Measurements from ENCODE around the gene SPIRE2.
A peak's percentile ranks its signal among the peaks of the same experiment; 100 is the strongest.
"Not testable (repeated sequence)": the region's sequence is repeated elsewhere in the genome, so short reads cannot be mapped to it uniquely, and the experiment has no call there.

Gene SPIRE2

DNA sequence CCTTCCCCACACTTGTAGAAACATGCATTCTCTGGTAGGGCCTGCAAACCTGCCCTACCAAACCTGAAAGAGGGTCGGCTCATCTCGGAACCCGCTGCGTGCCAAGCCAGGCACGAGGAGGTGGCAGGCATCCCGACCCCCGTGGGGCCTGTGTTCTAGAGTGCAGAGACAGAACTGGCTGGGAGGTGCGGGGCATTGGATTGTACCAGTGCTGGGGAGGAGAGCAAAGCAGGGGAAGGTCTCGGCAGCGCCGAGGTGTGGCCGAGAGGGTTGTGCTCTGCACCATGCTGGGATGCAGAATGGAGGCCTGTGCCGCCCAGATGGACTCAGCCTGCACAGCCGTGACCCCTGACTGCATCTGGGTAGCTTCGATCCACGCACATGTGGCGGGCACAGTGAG lies 72.6 kb downstream of the SPIRE2 start:
- no peak for DNase-seq

GRCh38 chr16:89902980-89903379 lies 74.7 kb downstream of the SPIRE2 start:
- no peak for DNase-seq

DNA sequence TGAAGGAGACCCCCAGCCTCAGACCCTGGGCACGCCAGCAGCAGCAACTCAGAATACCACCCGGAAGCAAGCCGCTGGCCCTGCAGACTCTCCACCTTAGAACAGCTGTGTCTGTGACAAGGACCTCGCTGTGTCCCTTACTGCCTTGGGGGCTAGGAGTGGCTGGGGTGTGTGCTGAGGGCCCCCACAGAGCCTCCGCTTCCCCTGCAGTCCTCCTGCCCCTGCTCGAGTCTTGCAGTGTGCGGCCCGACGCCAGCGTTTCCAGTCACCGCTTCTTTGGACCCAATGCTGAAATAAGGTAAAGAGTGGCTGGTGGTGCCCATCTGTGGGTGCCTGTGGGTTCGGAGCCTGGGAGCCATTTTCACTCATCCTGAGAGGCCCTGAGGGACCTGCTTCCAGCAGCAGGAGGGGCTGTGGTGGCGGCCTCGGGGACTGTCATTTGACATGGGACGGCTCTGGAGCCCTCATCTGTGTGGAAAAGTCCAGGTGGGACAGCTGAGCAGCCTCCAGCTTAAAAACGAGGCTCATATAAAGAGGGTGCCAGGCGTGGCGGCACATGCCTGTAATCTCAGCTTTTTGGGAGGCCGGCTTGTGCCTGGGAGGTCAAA lies 75.7 kb downstream of the SPIRE2 start:
- DNase-seq, result no peak

DNA sequence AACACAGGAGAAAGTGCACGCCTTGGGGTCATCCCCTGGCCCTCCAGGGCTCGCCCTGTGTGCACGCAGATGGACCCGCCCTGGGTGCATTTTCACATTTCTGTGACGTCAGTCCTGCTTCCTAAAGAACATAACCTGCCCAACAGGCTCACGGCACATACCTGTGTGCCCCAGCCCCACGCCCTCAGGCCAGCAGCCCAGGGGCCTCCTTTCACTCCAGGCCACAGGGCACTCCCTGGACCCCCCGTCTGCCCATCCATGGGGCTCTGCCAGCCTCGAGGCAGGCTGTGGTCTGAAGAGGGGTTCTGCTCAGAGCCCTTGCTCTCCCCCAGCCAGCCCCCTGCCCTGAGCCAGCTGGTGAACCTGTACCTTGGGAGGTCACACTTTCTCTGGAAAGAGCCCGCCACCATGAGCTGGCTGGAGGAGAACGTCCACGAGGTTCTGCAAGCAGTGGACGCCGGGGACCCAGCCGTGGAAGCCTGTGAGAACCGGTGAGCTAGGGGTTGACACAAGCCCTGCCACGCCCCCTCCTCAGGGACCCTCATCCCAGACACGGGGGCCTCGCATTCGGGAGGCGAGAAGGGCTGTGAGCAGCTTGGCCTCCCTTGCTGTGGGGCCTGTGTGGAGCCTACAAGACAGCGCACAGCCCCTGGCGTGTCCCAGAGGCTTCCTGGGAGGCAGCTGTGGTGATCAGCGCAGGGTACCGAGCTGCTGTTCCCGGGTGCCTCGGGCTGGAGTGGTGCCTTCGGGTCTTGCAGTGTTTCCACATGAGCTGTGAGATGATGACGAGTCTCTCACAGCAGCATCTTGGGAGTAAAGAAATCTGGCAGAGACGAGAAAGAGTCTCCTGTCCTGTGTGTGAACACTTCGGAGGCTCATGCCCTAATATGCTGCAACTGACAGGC lies 76.6 kb downstream of the SPIRE2 start:
- no peak for DNase-seq

GRCh38 chr16:89905511-89906139 lies 77.3 kb downstream of the SPIRE2 start:
- no peak for DNase-seq

DNA sequence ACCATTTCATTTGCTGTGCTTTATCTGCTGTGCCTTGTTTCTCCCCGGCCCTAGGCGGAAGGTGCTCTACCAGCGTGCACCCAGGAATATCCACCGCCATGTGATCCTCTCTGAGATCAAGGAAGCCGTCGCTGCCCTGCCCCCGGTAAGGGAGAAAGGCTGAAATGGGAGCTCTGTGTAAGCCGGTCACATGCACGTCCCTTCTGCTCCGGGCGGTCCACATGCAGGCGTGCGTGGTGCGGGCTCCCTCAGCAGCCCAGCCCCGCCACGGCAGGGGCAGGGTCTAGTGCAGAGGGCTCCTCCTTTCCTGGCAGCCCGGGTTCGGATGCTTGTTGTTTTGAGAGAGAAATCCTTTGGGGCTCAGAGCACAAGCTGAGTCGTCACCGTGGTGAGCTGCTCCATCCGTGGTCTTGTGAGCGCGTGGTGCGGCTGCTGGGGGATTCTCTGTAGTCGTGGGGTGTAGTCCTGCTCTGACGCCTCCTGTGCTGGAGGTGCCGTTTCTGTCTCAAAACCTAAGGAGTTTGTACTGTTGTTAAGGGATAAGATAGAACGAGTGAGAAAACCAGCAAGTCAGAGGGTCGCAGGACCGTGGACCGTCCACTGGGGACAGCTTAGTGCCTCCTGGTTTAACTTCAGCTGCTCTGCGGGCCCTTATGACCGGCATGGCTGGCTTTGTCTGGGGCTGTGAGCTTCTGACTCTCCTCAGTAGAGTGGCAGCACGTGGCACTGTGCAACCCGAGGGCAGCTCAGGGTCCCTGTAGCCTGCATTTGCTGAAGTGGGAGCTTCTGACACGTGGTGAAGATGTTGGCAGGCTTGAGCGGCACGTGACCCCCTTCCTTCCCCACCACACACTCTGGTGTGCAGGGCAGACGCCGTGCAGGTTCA lies 78.1 kb downstream of the SPIRE2 start:
- DNase-seq, result no peak

- DNase-seq, result no peak
Measured at GRCh38 chr16:89907055-89907814, 79.0 kb downstream of the SPIRE2 start.

- DNase-seq, result no peak
Measured at GRCh38 chr16:89908236-89908635, 80.0 kb downstream of the SPIRE2 start.

GRCh38 chr16:89909777-89910716 lies 81.8 kb downstream of the SPIRE2 start:
- peak; percentile 72 for DNase-seq

DNA sequence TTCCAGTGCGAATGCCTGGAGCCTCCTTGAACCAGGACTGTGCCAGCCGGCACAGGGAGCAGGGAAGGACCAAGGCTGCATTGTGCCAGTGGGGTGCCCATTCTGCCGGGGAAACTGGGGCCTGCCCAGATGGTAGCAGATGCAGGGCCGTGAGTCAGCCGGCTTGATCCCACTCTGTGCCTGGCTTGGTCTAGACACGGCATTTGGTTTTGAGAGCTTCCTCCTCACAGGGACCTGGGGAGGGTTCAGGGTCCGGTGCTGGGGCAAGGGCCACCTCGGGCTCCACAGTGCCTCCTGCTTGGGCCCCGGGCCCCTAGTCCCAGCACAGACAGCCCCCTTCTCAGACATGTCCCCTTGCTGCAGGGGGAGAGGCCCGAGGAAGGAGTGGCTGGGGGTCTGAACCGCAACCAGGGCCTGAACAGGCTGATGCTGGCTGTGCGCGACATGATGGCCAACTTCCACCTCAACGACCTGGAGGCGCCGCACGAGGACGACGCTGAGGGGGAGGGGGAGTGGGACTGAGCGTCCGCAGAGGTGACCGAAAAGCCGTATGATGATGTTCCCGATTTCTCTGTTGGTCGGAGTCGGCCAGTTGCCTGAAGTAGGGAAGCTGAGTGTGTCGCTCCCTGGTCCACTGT lies 82.6 kb downstream of the SPIRE2 start:
- DNase-seq, result no peak

DNA sequence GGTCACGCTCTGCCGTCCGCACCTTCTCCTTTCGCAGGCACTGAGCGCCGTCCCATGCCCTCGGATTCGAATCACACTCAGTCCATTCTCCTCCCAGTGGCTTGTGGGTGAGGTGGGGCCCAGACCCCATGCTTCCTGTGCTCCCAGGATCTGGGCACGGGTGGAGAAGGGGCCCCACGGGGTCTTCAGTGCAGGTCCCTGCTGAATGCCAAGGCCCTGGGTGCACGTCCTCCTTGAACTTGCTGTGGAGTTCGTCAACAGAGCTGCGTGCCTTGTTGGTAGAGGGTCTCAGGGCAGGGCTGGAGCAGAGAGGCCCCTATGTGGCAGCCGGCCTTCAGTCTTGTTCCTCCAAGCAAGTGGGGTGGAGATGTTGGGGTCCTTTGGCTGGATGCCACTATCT lies 83.1 kb downstream of the SPIRE2 start:
- no peak for DNase-seq

GRCh38 chr16:89912143-89912542 lies 83.9 kb downstream of the SPIRE2 start:
- no peak for DNase-seq

- DNase-seq, result no peak
Measured at GRCh38 chr16:89912627-89913026, 84.4 kb downstream of the SPIRE2 start.

- no peak for DNase-seq
Measured at GRCh38 chr16:89913408-89914387, 85.4 kb downstream of the SPIRE2 start.

DNA sequence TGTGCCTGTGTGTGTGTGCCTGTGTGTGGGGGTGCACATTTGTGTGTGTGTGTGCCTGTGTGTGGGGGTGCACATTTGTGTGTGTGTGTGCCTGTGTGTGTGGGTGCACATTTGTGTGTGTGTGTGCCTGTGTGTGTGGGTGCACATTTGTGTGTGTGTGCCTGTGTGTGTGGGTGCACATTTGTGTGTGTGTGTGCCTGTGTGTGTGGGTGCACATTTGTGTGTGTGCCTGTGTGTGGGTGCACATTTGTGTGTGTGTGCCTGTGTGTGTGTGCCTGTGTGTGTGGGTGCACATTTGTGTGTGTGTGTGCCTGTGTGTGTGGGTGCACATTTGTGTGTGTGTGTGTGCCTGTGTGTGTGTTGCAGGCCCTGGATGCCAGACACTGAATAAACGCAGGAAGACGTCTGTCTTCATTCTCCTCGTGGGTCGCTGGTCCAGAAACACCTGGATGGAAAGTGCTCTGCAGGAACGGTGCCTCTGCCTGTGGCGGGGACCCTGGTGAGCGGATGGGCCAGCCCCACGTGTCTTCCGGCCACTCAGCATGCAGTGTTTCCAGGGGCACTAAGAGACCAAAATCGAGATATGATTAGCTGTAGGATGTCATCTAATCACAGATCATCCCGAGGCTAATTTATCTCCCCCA lies 86.5 kb downstream of the SPIRE2 start:
- not testable (repeated sequence) for DNase-seq

DNA sequence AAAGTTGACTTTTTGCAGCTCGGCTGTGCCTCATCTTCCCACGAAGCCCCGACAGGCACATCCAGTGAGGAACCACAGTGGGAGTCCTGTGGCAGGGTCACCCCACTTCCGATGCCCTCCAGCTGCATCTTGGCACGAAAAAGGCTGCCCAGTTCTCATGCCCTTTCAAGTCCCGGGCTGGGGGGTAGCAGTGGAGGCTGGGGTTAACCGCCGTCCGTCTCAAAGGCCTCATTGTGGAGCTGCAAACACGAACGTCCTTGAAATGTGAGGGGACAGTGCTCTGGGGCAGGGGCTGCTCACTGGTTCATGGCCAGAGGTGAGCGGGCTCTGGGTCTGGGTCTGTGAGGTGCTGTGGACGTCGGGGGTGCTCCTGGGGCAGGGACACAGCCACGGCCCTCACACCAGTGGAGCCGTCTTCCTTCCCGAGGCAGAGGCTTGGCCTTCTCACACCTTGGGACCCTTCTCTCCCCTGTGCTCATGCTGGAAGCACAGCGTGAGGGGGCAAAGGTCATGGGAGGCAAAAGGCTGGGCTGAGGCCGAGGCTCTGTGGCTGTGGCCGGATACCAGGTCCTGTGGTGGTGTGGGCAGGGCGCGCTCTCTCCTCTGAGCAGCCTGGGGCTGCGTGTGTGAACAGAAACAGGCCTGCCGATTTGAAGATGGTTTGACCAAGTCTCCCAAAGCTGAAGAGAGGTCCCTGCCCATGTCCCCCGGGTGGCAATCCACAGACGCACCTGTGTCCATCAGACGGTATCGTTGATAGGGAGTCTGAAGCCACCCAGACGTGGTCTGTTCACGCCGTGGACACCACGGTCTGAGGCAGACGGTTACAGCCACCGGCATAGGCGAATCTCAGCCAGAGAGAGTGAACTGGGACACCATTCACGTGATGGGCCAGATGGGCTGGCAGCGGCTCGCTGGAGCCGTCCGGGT lies 87.3 kb downstream of the SPIRE2 start:
- no peak for DNase-seq

DNA sequence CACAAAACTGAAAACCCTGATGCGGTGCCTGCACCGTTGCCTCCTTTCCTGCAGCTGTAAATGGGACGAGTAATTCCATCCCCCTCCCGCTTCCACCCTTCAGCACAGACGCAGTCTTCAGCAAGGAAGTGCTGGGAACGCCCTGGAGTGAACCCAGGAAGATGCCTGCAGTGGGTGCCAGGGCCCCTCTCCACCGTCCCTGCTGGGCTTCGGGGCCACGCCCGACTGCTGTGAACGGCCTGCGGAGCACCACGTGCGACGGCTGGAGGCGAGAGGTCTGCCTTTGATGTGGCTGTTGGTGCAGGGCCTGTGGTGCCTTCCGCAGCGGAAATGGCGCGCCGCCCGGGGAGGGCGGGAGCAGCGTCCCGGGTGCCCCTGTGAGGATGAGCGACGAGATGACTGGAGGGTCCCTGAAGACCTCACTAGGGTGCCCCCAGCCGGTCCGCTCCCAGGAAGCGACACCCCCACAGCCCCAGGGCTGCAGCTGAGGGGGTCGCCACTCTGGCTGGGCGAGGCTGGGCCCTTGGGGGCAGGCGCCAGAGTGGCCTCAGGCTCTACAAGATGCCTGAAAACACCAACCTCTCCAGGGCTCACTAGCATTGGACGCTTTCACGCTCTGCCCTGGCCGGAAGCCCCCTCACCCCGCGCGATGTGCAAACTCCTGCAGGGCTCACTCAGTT lies 89.6 kb downstream of the SPIRE2 start:
- peak; percentile 83 for DNase-seq
